Measurements from ENCODE around the gene SPINK4. TPM values are rescaled to one million over a fixed set of nuclear protein-coding genes. Genes with fewer than 3 reads are reported as not detected.
A peak's percentile ranks its signal among the peaks of the same experiment; 100 is the strongest.

The SPINK4 gene
- total RNA-seq: not detected in 2 replicates

GRCh38 chr9:33239921-33240320, at the start of gene SPINK4:
Gene SPINK4, plus strand, starts transcription at chr9:33240167. Its CDS starts 42 bp downstream, at chr9:33240209.
- Mint-ChIP-seq H3K9me3 (no peaks in the 10 kb centered on the region), H3K4me3 (no peak within 1 kb of the TSS), H3K36me3 (ENCODE audit: low read depth) (no peaks in the 10 kb centered on the region), H3K27ac (no peak within 1 kb of the TSS), H3K4me1 (ENCODE audit: low read depth) (peaks cover 10% of the 10 kb centered on the region), H3K27me3 (ENCODE audit: insufficient read depth) (peaks cover 4% of the 10 kb centered on the region)
- intact Hi-C loops (cut with micrococcal nuclease): no loop called here
- DNase-seq (ENCODE audit: low spot score): no peak

DNA sequence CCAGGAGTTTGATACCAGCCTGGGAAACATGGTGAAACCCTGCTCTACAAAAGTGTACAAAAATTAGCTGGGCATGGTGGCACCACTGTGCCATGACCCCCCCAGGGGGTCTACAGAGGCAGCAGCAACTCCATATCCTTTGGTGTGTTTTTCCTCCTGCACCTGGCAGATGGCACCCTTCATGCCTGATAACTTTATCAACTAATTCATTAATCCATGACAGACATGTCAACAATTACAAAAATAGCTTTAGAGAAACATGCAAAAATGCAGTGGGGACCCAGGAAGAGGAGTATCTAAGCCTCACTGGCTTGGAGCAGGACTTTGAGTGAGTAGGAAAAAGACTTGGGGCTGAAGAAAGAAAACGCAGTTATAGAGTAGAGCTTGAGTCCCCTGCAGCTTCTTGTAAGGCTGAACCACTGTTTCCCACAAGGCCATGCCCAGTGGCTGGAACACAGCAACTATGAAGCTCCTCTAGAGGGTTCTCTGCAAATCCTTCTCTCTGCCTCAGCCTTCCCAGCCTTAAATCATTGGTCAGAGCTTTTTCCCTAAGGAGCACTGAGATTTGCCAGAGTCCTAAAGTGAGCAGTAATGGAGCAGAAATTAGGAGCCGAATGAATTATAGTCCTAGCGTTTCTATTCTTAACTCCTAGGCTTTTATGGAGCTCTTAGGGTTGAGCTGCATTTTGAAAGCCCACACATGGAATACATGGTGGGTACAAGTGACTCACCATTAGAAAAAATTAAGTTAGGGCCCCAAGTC, 47.3 kb upstream of the SPINK4 start:
- H3K36me3 Mint-ChIP-seq (ENCODE audit: low read depth): no peaks in the 10 kb centered on the region
- intact Hi-C loops (cut with micrococcal nuclease): no loop called here
- H3K27me3 Mint-ChIP-seq (ENCODE audit: insufficient read depth): peaks cover 10% of the 10 kb centered on the region
- no peak overlapping the region for H3K27ac Mint-ChIP-seq
- H3K4me1 Mint-ChIP-seq (ENCODE audit: low read depth): no peaks in the 10 kb centered on the region
- no peak for DNase-seq (ENCODE audit: low spot score)
- no peak overlapping the region for H3K4me3 Mint-ChIP-seq
- H3K9me3 Mint-ChIP-seq: no peaks in the 10 kb centered on the region

- no peak for DNase-seq (ENCODE audit: low spot score)
- Mint-ChIP-seq H3K27me3 (ENCODE audit: insufficient read depth) (peaks cover 4% of the 10 kb centered on the region), H3K4me1 (ENCODE audit: low read depth) (no peaks in the 10 kb centered on the region), H3K27ac (no peak overlapping the region), H3K36me3 (ENCODE audit: low read depth) (no peaks in the 10 kb centered on the region), H3K4me3 (no peak overlapping the region), H3K9me3 (no peaks in the 10 kb centered on the region)
- intact Hi-C loops (cut with micrococcal nuclease): no loop called here
Observed at GRCh38 chr9:33193818-33194217, 46.1 kb upstream of the SPINK4 start.

DNA sequence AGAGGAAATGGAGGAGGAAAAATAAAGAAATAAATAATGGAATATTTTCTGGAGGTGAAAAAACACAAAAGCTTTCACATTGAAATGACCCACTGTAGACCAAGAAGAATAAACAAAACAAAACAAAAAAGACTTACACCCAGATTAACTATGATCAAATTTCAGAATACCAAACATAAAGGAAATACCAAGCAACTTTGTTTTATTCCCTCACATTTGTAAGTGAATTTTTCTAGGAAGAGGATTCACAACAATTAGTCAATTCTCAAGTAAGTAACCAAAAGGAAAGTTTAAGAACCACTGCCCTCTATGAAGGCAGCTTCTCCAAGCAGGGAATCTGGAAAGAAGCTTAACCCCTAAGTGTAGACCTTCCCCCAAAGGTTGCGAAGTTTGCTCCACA, 43.2 kb upstream of the SPINK4 start:
- H3K27ac Mint-ChIP-seq: no peak overlapping the region
- H3K4me1 Mint-ChIP-seq (ENCODE audit: low read depth): peaks cover under 1% of the 10 kb centered on the region
- no peaks in the 10 kb centered on the region for H3K36me3 Mint-ChIP-seq (ENCODE audit: low read depth)
- no peak overlapping the region for H3K4me3 Mint-ChIP-seq
- H3K27me3 Mint-ChIP-seq (ENCODE audit: insufficient read depth): peaks cover 2% of the 10 kb centered on the region
- H3K9me3 Mint-ChIP-seq: no peaks in the 10 kb centered on the region
- intact Hi-C loops (cut with micrococcal nuclease): no loop called here
- DNase-seq (ENCODE audit: low spot score): no peak

DNA sequence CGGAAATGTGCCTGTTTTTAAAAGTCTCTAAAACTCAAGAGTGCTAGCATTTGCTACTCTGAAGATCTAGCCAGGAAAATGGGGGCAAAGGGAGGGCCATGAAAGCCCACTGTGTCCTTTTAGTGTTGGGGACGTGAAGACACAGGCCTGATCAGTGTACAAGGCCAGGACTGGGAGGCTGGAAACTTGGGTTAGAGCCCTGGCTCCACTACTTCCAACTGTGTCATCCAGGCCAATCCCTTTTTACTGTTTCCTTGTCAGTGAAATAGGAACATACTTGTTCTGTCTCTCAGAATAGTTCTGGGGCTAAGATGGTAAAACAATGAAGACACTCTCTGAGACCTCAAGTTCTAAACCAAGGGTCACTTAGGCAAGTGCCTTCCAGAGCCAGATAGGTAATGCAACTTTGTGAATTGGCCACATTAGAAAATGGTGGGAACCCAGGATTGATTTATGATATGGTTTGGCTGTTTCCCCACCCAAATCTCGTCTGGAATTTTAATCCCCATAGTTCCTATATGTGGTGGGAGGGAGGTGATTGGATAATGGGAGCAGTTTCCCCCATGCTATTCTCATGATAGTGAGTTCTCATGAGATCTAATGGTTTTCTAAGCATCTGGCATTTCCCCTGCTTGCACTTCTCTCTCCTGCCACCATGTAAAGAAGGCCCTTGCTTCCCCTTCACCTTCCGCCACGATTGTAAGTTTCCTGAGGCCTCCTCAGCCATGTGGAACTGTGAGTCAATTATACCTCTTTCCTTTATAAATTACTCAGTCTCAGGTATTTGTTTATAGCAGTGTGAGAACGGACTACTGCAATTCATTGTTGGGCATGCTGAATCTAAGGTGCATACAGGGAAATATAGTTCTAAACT, 42.5 kb upstream of the SPINK4 start:
- Mint-ChIP-seq H3K4me1 (ENCODE audit: low read depth) (peaks cover 8% of the 10 kb centered on the region), H3K36me3 (ENCODE audit: low read depth) (no peaks in the 10 kb centered on the region), H3K4me3 (no peak overlapping the region), H3K9me3 (no peaks in the 10 kb centered on the region), H3K27me3 (ENCODE audit: insufficient read depth) (peaks cover 2% of the 10 kb centered on the region), H3K27ac (no peak overlapping the region)
- intact Hi-C loops (cut with micrococcal nuclease): no loop called here
- DNase-seq (ENCODE audit: low spot score): no peak

- H3K36me3 Mint-ChIP-seq (ENCODE audit: low read depth): no peaks in the 10 kb centered on the region
- no peak for DNase-seq (ENCODE audit: low spot score)
- intact Hi-C loops (cut with micrococcal nuclease): no loop called here
- H3K9me3 Mint-ChIP-seq: no peaks in the 10 kb centered on the region
- H3K27ac Mint-ChIP-seq: no peak overlapping the region
- H3K27me3 Mint-ChIP-seq (ENCODE audit: insufficient read depth): peaks cover 3% of the 10 kb centered on the region
- H3K4me1 Mint-ChIP-seq (ENCODE audit: low read depth): peaks cover 14% of the 10 kb centered on the region
- H3K4me3 Mint-ChIP-seq: no peak overlapping the region
Observed at GRCh38 chr9:33198165-33198564, 41.8 kb upstream of the SPINK4 start.

GRCh38 chr9:33202018-33202417, 37.9 kb upstream of the SPINK4 start:
- Mint-ChIP-seq H3K36me3 (ENCODE audit: low read depth) (no peaks in the 10 kb centered on the region), H3K9me3 (no peaks in the 10 kb centered on the region), H3K27me3 (ENCODE audit: insufficient read depth) (peaks cover 6% of the 10 kb centered on the region), H3K4me1 (ENCODE audit: low read depth) (peaks cover 14% of the 10 kb centered on the region), H3K27ac (peak overlapping the region; percentile 38), H3K4me3 (peak overlapping the region; percentile 42)
- intact Hi-C loops (cut with micrococcal nuclease): loop anchor here (2.0 to 10.0 kb wide), 2 partner anchors 23 to 57 kb away; no protein-coding TSS in a partner anchor
- no peak for DNase-seq (ENCODE audit: low spot score)

GRCh38 chr9:33202552-33203201, 37.3 kb upstream of the SPINK4 start:
- Mint-ChIP-seq H3K9me3 (no peaks in the 10 kb centered on the region), H3K27ac (peak overlapping the region; percentile 38), H3K4me1 (ENCODE audit: low read depth) (peaks cover 14% of the 10 kb centered on the region), H3K4me3 (no peak overlapping the region), H3K27me3 (ENCODE audit: insufficient read depth) (peaks cover 6% of the 10 kb centered on the region), H3K36me3 (ENCODE audit: low read depth) (no peaks in the 10 kb centered on the region)
- peak; percentile 49 for DNase-seq (ENCODE audit: low spot score)
- intact Hi-C loops (cut with micrococcal nuclease): loop anchor here (2.0 to 10.0 kb wide), 2 partner anchors 22 to 58 kb away; no protein-coding TSS in a partner anchor

GRCh38 chr9:33209394-33209793, 30.6 kb upstream of the SPINK4 start:
- H3K36me3 Mint-ChIP-seq (ENCODE audit: low read depth): no peaks in the 10 kb centered on the region
- H3K4me3 Mint-ChIP-seq: no peak overlapping the region
- intact Hi-C loops (cut with micrococcal nuclease): loop anchor here (10.0 kb wide), 1 partner anchor 65 kb away; no protein-coding TSS in a partner anchor
- DNase-seq (ENCODE audit: low spot score): no peak
- H3K27ac Mint-ChIP-seq: no peak overlapping the region
- H3K9me3 Mint-ChIP-seq: no peaks in the 10 kb centered on the region
- peaks cover 9% of the 10 kb centered on the region for H3K4me1 Mint-ChIP-seq (ENCODE audit: low read depth)
- H3K27me3 Mint-ChIP-seq (ENCODE audit: insufficient read depth): peaks cover 10% of the 10 kb centered on the region

GRCh38 chr9:33210006-33210715, 29.8 kb upstream of the SPINK4 start:
- H3K4me3 Mint-ChIP-seq: no peak overlapping the region
- peaks cover 9% of the 10 kb centered on the region for H3K4me1 Mint-ChIP-seq (ENCODE audit: low read depth)
- H3K9me3 Mint-ChIP-seq: no peaks in the 10 kb centered on the region
- peaks cover 15% of the 10 kb centered on the region for H3K27me3 Mint-ChIP-seq (ENCODE audit: insufficient read depth)
- no peak for DNase-seq (ENCODE audit: low spot score)
- intact Hi-C loops (cut with micrococcal nuclease): no loop called here
- no peak overlapping the region for H3K27ac Mint-ChIP-seq
- H3K36me3 Mint-ChIP-seq (ENCODE audit: low read depth): no peaks in the 10 kb centered on the region

GRCh38 chr9:33211695-33212393, 28.1 kb upstream of the SPINK4 start:
- H3K36me3 Mint-ChIP-seq (ENCODE audit: low read depth): no peaks in the 10 kb centered on the region
- H3K27me3 Mint-ChIP-seq (ENCODE audit: insufficient read depth): peaks cover 19% of the 10 kb centered on the region
- intact Hi-C loops (cut with micrococcal nuclease): no loop called here
- no peak overlapping the region for H3K4me3 Mint-ChIP-seq
- no peaks in the 10 kb centered on the region for H3K9me3 Mint-ChIP-seq
- H3K4me1 Mint-ChIP-seq (ENCODE audit: low read depth): peaks cover 9% of the 10 kb centered on the region
- DNase-seq (ENCODE audit: low spot score): no peak
- H3K27ac Mint-ChIP-seq: no peak overlapping the region

All from activated T-helper 1 cell treated with anti-CD3 and anti-CD28 coated beads, Interleukin-12 subunit alpha, Interleukin-12 subunit beta, Interleukin-2, Interleukin-4 antibody, amounts not matched to agents 30 ng/mL and 10 ng/mL and 1 ng/mL, durations not matched to agents 14 hours and 24 hours and 36 hours (primary cell).